Nephron progenitor cell (in vitro differentiated cells): Measurements from ENCODE around the gene OMP.
A peak's percentile ranks its signal among the peaks of the same experiment; 100 is the strongest.
"Not testable (repeated sequence)": the region's sequence is repeated elsewhere in the genome, so short reads cannot be mapped to it uniquely, and the experiment has no call there.

Source experiments
- DNase-seq: peaks from one replicate; pipeline ENCODE4 v3.0.0; 2021
- H3K27ac Mint-ChIP-seq: 2 replicates; pipeline ENCODE4 v1.8.0; 2021; ENCODE audit warnings: mild to moderate bottlenecking, moderate library complexity, mixed read lengths
- H3K27me3 Mint-ChIP-seq: 2 replicates; pipeline ENCODE4 v1.8.0; 2021; ENCODE audit warnings: mild to moderate bottlenecking, low read depth, mixed read lengths; ENCODE audit not compliant: poor library complexity
- H3K36me3 Mint-ChIP-seq: 2 replicates; pipeline ENCODE4 v1.8.0; 2021; ENCODE audit warnings: low read depth, mixed read lengths
- H3K4me1 Mint-ChIP-seq: 2 replicates; pipeline ENCODE4 v1.8.0; 2021; ENCODE audit warnings: mixed read lengths
- H3K4me3 Mint-ChIP-seq: 2 replicates; pipeline ENCODE4 v1.8.0; 2021; ENCODE audit warnings: mild to moderate bottlenecking, moderate library complexity, mixed read lengths
- H3K9me3 Mint-ChIP-seq: 2 replicates; pipeline ENCODE4 v1.8.0; 2021; ENCODE audit warnings: mild to moderate bottlenecking, moderate library complexity, mixed read lengths
- TF ChIP-seq, protein P1 (sequence below): fragments of 200-600 bp; sonication (generic); IDR thresholded peaks from 2 replicates; pipeline ENCODE4 v1.5.0; 2021; ENCODE audit warnings: antibody characterized with exemption

The OMP gene

DNA sequence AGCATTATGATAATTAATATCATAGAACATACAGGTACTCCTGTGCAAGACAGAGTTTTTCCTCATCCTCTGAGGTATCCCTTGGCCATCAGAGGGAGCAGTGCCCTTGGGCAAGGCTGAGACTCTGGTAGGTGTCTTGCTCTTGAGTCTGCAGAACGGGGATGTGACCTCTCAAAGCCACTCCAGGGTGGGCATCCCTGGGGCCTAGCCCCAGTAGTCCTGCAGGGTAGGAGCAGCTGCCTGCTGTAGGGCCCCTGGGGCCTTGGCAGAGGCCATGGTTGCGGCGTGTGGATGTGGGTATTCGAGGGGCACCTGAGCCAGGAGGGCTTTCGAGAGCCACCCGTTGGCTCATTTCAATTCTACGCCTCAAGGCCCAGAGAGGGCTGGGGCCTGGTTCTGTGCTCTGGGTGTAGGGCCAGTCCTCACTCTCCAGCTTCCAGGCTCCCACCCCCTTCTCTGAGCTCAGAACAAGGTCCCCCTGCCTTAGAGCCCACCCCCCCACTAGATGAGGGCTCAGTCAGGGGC is 7.7 kb upstream of the OMP start:
- peaks cover 12% of the 10 kb centered on the region for H3K4me1 Mint-ChIP-seq
- H3K4me3 Mint-ChIP-seq = no peak overlapping the region
- DNase-seq = no peak
- peaks cover 9% of the 10 kb centered on the region for H3K9me3 Mint-ChIP-seq
- H3K27ac Mint-ChIP-seq = no peak overlapping the region
- TF ChIP-seq, protein P1, sequence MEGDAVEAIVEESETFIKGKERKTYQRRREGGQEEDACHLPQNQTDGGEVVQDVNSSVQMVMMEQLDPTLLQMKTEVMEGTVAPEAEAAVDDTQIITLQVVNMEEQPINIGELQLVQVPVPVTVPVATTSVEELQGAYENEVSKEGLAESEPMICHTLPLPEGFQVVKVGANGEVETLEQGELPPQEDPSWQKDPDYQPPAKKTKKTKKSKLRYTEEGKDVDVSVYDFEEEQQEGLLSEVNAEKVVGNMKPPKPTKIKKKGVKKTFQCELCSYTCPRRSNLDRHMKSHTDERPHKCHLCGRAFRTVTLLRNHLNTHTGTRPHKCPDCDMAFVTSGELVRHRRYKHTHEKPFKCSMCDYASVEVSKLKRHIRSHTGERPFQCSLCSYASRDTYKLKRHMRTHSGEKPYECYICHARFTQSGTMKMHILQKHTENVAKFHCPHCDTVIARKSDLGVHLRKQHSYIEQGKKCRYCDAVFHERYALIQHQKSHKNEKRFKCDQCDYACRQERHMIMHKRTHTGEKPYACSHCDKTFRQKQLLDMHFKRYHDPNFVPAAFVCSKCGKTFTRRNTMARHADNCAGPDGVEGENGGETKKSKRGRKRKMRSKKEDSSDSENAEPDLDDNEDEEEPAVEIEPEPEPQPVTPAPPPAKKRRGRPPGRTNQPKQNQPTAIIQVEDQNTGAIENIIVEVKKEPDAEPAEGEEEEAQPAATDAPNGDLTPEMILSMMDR = no peak
- peaks cover 3% of the 10 kb centered on the region for H3K36me3 Mint-ChIP-seq
- H3K27me3 Mint-ChIP-seq = peaks cover 2% of the 10 kb centered on the region

DNA sequence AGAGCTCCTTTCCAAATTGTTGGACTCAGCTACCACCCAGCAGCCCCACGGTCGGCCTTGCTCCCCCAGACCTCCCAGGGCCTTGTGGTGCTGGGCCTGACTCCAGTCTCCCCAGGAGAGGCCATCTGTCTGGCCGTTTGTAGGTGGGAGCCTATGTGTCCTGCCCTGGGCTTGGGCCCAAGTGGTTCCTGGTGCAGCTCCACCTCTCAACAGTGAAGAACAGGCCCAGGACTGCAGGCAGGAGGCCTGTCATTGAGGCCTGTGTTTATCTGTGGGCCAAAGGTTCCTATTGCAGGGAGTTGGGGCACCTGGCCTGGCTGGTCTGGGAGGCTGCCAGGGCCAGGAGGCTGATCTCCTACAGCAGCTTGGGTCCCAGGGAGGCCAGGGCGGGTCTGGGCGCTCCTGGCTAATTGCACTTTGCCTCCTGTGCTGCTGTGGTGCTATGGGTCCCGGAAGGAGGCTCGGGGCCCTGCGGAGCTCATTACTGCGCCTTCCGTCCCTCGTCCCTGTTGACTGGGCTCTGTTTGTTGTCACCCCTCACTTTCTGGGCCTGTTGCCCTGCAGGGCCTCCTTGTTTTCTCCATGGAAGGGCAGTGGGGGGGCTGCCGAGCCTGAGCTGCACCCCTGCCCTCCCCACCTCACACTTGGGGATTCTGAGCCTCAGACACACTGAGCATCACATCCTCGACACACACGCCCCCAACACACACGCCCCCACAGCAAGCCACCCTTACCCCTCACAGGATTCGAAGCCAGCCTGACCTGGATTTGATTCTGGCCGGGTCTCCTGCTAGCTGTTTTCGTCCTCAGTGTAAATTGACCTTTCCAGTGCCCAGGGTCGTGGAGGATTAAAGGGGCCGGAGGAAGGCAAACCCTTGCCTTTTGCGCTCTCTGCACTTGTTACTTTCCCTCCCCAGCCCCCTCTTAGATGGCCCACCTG is 6.8 kb upstream of the OMP start:
- peak overlapping the region; percentile 88 for H3K27ac Mint-ChIP-seq
- DNase-seq = no peak
- H3K9me3 Mint-ChIP-seq = peaks cover 18% of the 10 kb centered on the region
- peaks cover 12% of the 10 kb centered on the region for H3K4me1 Mint-ChIP-seq
- H3K36me3 Mint-ChIP-seq = peaks cover 12% of the 10 kb centered on the region
- H3K27me3 Mint-ChIP-seq = peaks cover 2% of the 10 kb centered on the region
- H3K4me3 Mint-ChIP-seq = no peak overlapping the region
- TF ChIP-seq, protein P1 = no peak

DNA sequence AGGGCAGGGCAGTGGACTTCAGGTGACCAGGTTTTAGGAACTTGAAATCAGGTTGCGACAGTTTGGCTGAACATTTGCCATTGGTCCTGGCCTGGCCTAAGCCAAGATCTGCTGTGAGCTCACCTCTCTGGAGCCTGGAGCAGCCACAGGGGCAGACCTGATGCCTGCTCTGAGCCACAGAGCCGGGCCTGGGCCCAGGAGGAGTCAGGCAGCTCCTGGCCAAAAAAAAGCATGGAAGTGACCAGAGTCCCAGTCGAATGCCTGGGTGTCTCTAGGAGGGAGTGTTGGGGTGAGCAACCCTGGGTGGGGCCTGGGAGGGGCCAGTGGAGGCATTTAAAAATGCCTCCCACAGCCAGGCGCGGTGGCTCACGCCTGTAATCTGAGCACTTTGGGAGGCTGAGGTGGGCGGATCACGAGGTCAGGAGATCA is 6.0 kb upstream of the OMP start:
- H3K27me3 Mint-ChIP-seq = peaks cover 2% of the 10 kb centered on the region
- peak overlapping the region; percentile 88 for H3K27ac Mint-ChIP-seq
- peaks cover 8% of the 10 kb centered on the region for H3K4me1 Mint-ChIP-seq
- no peak for DNase-seq
- TF ChIP-seq, protein P1 = no peak
- no peak overlapping the region for H3K4me3 Mint-ChIP-seq
- H3K36me3 Mint-ChIP-seq = peaks cover 16% of the 10 kb centered on the region
- peaks cover 22% of the 10 kb centered on the region for H3K9me3 Mint-ChIP-seq

DNA sequence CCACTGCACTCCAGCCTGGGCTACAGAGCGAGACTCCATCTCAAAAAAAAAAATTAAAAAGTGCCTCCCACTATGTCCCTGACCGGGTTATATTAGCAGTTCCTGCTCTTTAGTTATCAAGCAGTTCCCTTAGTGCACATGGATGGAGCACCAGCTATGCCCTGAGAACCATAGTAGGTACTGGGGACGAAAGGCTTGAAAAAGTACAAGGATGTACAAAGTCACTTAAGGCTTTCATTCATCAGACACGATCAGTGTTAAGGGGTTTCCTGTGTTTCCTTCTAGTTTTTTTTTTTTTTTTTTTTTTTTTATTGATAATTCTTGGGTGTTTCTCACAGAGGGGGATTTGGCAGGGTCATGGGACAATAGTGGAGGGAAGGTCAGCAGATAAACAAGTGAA is 5.5 kb upstream of the OMP start:
- H3K27me3 Mint-ChIP-seq, DNase-seq, H3K27ac Mint-ChIP-seq, H3K4me3 Mint-ChIP-seq, H3K4me1 Mint-ChIP-seq: not testable (repeated sequence)
- Mint-ChIP-seq H3K9me3 (peaks cover 22% of the 10 kb centered on the region), H3K36me3 (peaks cover 16% of the 10 kb centered on the region)

DNA sequence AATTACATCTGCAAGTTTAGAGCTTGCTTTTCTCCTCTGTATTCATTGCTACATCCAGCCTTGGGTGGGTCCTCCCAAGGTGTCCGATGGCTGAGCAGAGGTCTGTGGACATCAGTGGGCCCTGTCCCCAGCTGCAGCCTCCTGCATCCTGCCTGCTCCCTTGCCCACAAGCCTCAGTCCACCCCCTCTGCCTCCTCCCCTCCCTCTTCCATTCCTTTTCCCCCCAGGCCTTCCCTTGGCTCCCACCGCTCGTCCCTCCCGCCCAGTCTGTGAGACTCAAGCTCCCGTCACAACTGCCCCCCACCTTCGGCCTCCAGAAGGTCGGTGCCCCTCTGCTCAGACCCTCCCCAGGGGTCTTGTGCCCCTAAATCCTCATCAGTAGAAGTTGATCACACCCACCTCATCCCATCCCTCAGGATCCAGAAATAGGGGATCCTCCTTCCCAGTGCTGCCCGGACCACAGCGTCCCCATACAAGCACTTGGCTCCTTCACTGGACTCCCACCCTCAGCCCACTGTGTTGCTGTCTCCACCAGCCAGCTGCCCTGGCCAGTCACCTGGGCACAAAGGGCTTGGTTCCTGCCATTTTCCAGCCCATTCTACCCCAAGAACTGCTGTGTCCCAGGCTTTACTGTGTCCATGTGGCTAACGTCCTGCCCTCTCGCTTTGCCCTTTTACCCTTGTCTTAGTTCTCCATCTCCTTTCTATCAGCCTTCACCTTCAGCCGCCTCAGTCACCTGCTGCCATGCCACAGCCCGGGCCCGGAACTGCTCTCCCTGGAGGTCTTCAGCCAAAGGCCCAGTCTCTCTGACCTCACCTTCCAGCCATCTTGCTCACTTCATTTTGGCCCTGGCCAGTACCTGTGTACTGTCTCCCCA is 2.2 kb upstream of the OMP start:
- Mint-ChIP-seq H3K27ac (no peak overlapping the region), H3K4me3 (no peak overlapping the region), H3K4me1 (peaks cover 13% of the 10 kb centered on the region), H3K36me3 (peaks cover 16% of the 10 kb centered on the region), H3K27me3 (no peaks in the 10 kb centered on the region), H3K9me3 (peaks cover 22% of the 10 kb centered on the region)
- DNase-seq = no peak
- TF ChIP-seq, protein P1 = no peak

DNA sequence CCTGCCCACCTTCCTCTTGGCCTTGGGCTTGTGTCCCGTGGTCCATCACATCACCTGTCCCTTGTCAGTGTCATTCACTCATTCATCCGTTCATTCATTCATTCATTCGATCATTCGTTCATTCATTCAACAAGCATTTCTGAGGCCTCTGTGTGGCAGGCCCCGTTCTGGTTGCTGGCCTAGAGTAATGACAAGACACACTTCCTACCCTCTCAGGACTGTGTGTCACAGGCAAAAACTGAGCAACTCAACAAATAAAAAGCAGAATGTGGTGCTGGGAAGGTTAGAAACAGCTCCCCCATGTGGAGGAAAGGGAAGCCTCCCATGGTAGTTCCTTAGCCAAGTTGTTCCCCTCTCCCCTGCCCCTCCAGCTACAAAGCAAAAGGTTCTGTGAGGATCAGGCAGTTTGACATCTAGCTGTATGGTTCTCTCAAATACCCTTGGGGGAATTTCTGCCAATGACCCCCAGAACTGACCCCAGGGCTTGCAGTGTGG is 1.6 kb upstream of the OMP start:
- Mint-ChIP-seq H3K4me3 (no peak overlapping the region), H3K27ac (no peak overlapping the region), H3K9me3 (peaks cover 22% of the 10 kb centered on the region), H3K4me1 (peaks cover 11% of the 10 kb centered on the region), H3K27me3 (no peaks in the 10 kb centered on the region), H3K36me3 (peaks cover 16% of the 10 kb centered on the region)
- TF ChIP-seq, protein P1 = peak; percentile 34
- no peak for DNase-seq
